ENCODE measurements around the gene BCAS1.

GRCh38 chr20:54051068-54051467 lies 19.3 kb downstream of the BCAS1 start:
- TF ChIP-seq POLR2A (IDR thresholded peaks at IDR 0.05; ENCODE audit: borderline replicate concordance, extremely low read depth, insufficient read depth, insufficient read length), result no peak
- TF ChIP-seq MAX (IDR thresholded peaks at IDR 0.05), result no peak
- TF ChIP-seq ATF3 (IDR thresholded peaks at IDR 0.05), result no peak
- no peak for TF ChIP-seq CTCF (IDR thresholded peaks at IDR 0.05 in 2 of 3, conservative IDR thresholded peaks at IDR 0.05 in 1 of 3; ENCODE audit: borderline replicate concordance in 1 of 3, insufficient read depth in 1 of 3, low read depth in 2 of 3, low read length in 2 of 3)
- TF ChIP-seq EZH2phosphoT487 (IDR thresholded peaks at IDR 0.05; ENCODE audit: borderline replicate concordance), result no peak
- TF ChIP-seq EZH2 (IDR thresholded peaks at IDR 0.05), result no peak
- TF ChIP-seq REST (IDR thresholded peaks at IDR 0.05; ENCODE audit: low read depth), result no peak
- no peak for TF ChIP-seq YY1 (IDR thresholded peaks at IDR 0.05; ENCODE audit: extremely low read depth, insufficient replicate concordance, low read depth, low read length)
- TF ChIP-seq JUND (IDR thresholded peaks at IDR 0.05), result no peak
- TF ChIP-seq CEBPB (IDR thresholded peaks at IDR 0.05; ENCODE audit: low read depth), result no peak
- no peak for TF ChIP-seq SIN3A (IDR thresholded peaks at IDR 0.05; ENCODE audit: low read depth)
- TF ChIP-seq SP1 (IDR thresholded peaks at IDR 0.05; ENCODE audit: low read depth), result no peak
